Stimulated activated CD8-positive, alpha-beta memory T cell treated with anti-CD3 and anti-CD28 coated beads, Interleukin-15, amount 100 ng/mL, for 48 hours (primary cell): ENCODE results near the gene NBEA.
"Not testable (repeated sequence)": the region's sequence is repeated elsewhere in the genome, so short reads cannot be mapped to it uniquely, and the experiment has no call there.

Experiments
- DNase-seq, 2 donors: peaks; one replicate each; pipeline ENCODE4 v3.0.0-alpha.2; 2020; ENCODE audit warnings: low read depth in 2 of 2

NBEA gene

GRCh38 chr13:34941835-34942731 is at the start of gene NBEA:
Gene NBEA, plus strand, starts transcription at chr13:34942270. Its CDS starts 551 bp downstream, at chr13:34942821.
- peak; percentile 49 to 56 for DNase-seq

- DNase-seq: no peak
Measured at GRCh38 chr13:34894756-34895155, 47.3 kb upstream of the NBEA start.

GRCh38 chr13:34897220-34897619 is 44.9 kb upstream of the NBEA start:
- DNase-seq: no peak

- DNase-seq: no peak
Measured at GRCh38 chr13:34899888-34900287, 42.2 kb upstream of the NBEA start.

GRCh38 chr13:34900288-34900739 is 41.8 kb upstream of the NBEA start:
- no peak for DNase-seq

- no peak for DNase-seq
Measured at GRCh38 chr13:34901572-34901971, 40.5 kb upstream of the NBEA start.

GRCh38 chr13:34911159-34911558 is 30.9 kb upstream of the NBEA start:
- no peak for DNase-seq

- no peak for DNase-seq
Measured at GRCh38 chr13:34913040-34913439, 29.0 kb upstream of the NBEA start.

- DNase-seq: no peak
Measured at GRCh38 chr13:34914416-34914815, 27.7 kb upstream of the NBEA start.

GRCh38 chr13:34926508-34926907 is 15.6 kb upstream of the NBEA start:
- no peak for DNase-seq

- DNase-seq: not testable (repeated sequence)
Measured at GRCh38 chr13:34928676-34929075, 13.4 kb upstream of the NBEA start.

GRCh38 chr13:34931572-34931971 is 10.5 kb upstream of the NBEA start:
- no peak for DNase-seq

- DNase-seq: no peak
Measured at GRCh38 chr13:34933349-34933748, 8.7 kb upstream of the NBEA start.

GRCh38 chr13:34933786-34934185 is 8.3 kb upstream of the NBEA start:
- no peak for DNase-seq

GRCh38 chr13:34935841-34936240 is 6.2 kb upstream of the NBEA start:
- DNase-seq: no peak

GRCh38 chr13:34939771-34940170 is 2.3 kb upstream of the NBEA start:
- DNase-seq: no peak

- no peak for DNase-seq
Measured at GRCh38 chr13:34941436-34941834, 635 bp upstream of the NBEA start.

GRCh38 chr13:34942732-34943435 is 814 bp downstream of the NBEA start:
- no peak for DNase-seq

- DNase-seq: no peak
Measured at GRCh38 chr13:34943436-34944273, 1.6 kb downstream of the NBEA start.

- no peak for DNase-seq
Measured at GRCh38 chr13:34944274-34944634, 2.2 kb downstream of the NBEA start.

- DNase-seq: no peak
Measured at GRCh38 chr13:34944751-34945150, 2.7 kb downstream of the NBEA start.

- no peak for DNase-seq
Measured at GRCh38 chr13:34951528-34951927, 9.5 kb downstream of the NBEA start.
